Aortic smooth muscle cell (primary cell): ENCODE data around the gene APOC1. TPM values are rescaled to one million over a fixed set of nuclear protein-coding genes. Genes with fewer than 3 reads are reported as not detected.

Experiments
- total RNA-seq: library from RNA; depleted of rRNA; stranded (reverse); fragments of >200 nt; gene quantifications from 2 replicates; pipeline ENCODE4 v1.2.3, GENCODE V29; 2014

Gene APOC1
- total RNA-seq, result 0.56 and 0.79 TPM in 2 replicates

GRCh38 chr19:44914433-44915206, at the start of gene APOC1:
Gene APOC1 (plus strand): TSS chr19:44914608. CDS start chr19:44914892, 284 bp downstream.

GRCh38 chr19:44891016-44891882, 23.2 kb upstream of the APOC1 start, which contains the start of gene TOMM40:
Gene TOMM40 (plus strand): TSS chr19:44891254. CDS start chr19:44891416, 162 bp downstream.

GRCh38 chr19:44905437-44906160, 8.8 kb upstream of the APOC1 start, which contains the start of gene APOE:
Gene APOE (plus strand): TSS chr19:44905796. CDS start chr19:44906625, 829 bp downstream.

DNA sequence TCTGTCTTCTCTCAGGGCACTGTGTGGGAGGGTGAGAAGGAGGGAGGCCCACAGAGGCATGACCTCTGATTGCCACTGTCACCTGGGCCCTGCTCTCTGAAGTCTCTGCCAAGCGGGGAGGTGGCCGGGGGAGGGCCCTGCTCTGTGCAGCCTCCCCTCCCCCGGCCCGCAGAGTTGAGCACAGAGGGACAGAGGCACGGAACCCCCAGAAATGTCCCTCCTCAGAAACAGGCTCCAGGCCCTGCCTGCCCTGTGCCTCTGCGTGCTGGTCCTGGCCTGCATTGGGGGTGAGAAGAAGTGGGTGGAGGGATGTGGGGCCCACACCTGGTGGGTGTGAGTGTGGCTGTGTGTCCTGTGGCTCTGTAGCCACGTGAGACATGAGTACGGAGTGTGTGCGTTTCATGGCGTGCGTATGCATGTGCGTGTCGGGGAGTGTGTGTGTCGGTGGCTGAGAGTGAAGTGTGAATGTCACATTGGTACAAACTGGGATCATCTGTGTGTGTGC, 27.7 kb downstream of the APOC1 start, which contains the start of gene APOC4:
APOC4 (plus strand) TSS at position 171 of the 505 bp plus-strand sequence; CDS start at position 212, 41 bp downstream.

GRCh38 chr19:44954649-44955504, 40.5 kb downstream of the APOC1 start, which contains the start of gene CLPTM1:
Gene CLPTM1 (plus strand): TSS chr19:44955380. CDS start chr19:44955396, 16 bp downstream.

Other genes starting within 250 kb of the APOC1 start
- gene CEACAM19, start 243.1 kb upstream of the APOC1 start, total RNA-seq, result 1.8 and 4.9 TPM in 2 replicates
- not detected in 2 replicates for gene CEACAM16, start 215.5 kb upstream of the APOC1 start, total RNA-seq
- 8.2 and 11.6 TPM in 2 replicates for gene BCL3, start 165.9 kb upstream of the APOC1 start, total RNA-seq
- not detected in 2 replicates for gene CBLC, start 136.7 kb upstream of the APOC1 start, total RNA-seq
- 7.3 and 30.0 TPM in 2 replicates for gene BCAM, start 105.5 kb upstream of the APOC1 start, total RNA-seq
- gene NECTIN2, start 68.3 kb upstream of the APOC1 start, total RNA-seq, result 51.3 and 58.1 TPM in 2 replicates
- 24.0 and 42.1 TPM in 2 replicates for gene TOMM40, start 23.4 kb upstream of the APOC1 start, total RNA-seq
- 0.50 and 2.2 TPM in 2 replicates for gene APOE, start 8.8 kb upstream of the APOC1 start, total RNA-seq
- not detected in 2 replicates for gene APOC4, start 27.6 kb downstream of the APOC1 start, total RNA-seq
- not detected in 2 replicates for gene APOC2, start 31.4 kb downstream of the APOC1 start, total RNA-seq
- gene CLPTM1, start 40.8 kb downstream of the APOC1 start, total RNA-seq, result 37.8 and 38.0 TPM in 2 replicates
- gene RELB, start 86.9 kb downstream of the APOC1 start, total RNA-seq, result 3.3 and 3.5 TPM in 2 replicates
- gene CLASRP, start 124.4 kb downstream of the APOC1 start, total RNA-seq, result 11.5 and 12.9 TPM in 2 replicates
- gene ZNF296, start 161.9 kb downstream of the APOC1 start, total RNA-seq, result 0.25 TPM in 1 of 2 replicates, not detected in the other
- gene GEMIN7, start 164.7 kb downstream of the APOC1 start, total RNA-seq, result 9.5 and 11.6 TPM in 2 replicates
- 19.6 and 20.3 TPM in 2 replicates for gene PPP1R37, start 178.6 kb downstream of the APOC1 start, total RNA-seq
- 0.06 and 0.26 TPM in 2 replicates for gene NKPD1, start 246.4 kb downstream of the APOC1 start, total RNA-seq